HG03196 (cell line): Measurements from ENCODE around the gene PIP5K1B.

Source experiments
- ATAC-seq: cut with Tn5 transposase; IDR thresholded peaks from one replicate; pipeline ENCODE4 v1.9.1; 2021; ENCODE audit not compliant: unreplicated experiment

The PIP5K1B gene

GRCh38 chr9:68897577-68898145, 192.6 kb downstream of the PIP5K1B start:
- no peak for ATAC-seq

- ATAC-seq = no peak
Measured at GRCh38 chr9:68898781-68899439, 193.9 kb downstream of the PIP5K1B start.

- no peak for ATAC-seq
Measured at GRCh38 chr9:68904454-68904853, 199.4 kb downstream of the PIP5K1B start.

- ATAC-seq = no peak
Measured at GRCh38 chr9:68905129-68905528, 200.1 kb downstream of the PIP5K1B start.

GRCh38 chr9:68907910-68908309, 202.9 kb downstream of the PIP5K1B start:
- no peak for ATAC-seq

GRCh38 chr9:68912561-68912960, 207.5 kb downstream of the PIP5K1B start:
- ATAC-seq = no peak

GRCh38 chr9:68913054-68913453, 208.0 kb downstream of the PIP5K1B start:
- ATAC-seq = no peak

DNA sequence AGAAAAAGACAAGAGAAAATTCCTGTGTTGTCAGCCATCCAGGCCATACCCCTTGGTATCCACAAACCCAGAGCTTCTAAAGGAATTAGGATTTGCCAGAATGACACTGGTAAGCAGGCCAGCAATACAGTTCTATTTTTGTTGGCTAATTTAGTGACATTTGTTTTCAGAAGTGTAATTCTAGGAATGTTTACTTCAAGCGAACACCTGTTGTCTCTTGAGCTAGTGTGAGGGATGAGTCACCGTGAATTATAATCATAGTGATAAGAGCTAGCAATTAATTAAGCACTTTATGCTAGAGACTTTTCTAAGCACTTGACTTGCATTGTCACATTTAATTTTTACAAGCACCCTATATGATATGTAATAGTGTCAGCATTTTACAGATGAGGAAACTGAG, 209.7 kb downstream of the PIP5K1B start:
- no peak for ATAC-seq

DNA sequence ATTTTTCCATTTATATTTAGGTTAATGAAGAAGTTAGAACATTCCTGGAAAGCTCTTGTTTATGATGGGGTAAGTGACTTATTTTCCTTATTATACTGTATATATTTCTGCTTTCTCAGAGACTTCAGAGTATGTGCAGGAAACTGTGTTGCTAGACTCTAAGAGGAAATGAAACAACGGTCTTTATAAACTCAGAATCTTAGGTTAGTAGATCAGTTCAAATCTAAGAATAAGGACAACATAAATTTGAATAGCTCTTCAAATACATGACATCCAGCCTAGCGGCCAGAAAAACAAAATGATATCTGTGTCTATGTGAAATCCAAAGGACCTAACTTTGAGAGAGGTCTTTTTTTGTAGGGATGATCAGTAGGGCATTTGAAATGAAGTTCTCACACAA, 214.6 kb downstream of the PIP5K1B start:
- ATAC-seq = no peak

DNA sequence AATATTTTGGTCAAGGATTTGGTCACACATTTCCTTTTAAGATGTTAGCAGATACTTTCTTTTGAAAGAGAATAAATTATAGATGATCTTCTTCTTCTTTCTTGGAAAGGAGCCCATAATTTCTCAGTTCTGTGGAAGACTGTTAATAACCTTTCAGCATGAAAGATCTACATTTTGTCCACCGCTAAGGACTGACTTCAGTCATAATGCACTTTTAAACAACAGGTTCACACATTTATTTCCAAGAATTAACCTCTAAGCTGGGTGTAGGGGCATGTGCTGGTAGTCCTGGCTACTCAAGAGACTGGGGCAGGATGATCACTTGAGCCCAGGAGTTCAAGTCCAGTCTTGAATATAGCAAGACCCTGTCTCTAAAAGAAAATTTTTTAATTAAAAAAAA, 215.9 kb downstream of the PIP5K1B start:
- ATAC-seq = no peak

GRCh38 chr9:68923480-68923879, 218.4 kb downstream of the PIP5K1B start:
- no peak for ATAC-seq

- no peak for ATAC-seq
Measured at GRCh38 chr9:68925175-68925574, 220.1 kb downstream of the PIP5K1B start.

DNA sequence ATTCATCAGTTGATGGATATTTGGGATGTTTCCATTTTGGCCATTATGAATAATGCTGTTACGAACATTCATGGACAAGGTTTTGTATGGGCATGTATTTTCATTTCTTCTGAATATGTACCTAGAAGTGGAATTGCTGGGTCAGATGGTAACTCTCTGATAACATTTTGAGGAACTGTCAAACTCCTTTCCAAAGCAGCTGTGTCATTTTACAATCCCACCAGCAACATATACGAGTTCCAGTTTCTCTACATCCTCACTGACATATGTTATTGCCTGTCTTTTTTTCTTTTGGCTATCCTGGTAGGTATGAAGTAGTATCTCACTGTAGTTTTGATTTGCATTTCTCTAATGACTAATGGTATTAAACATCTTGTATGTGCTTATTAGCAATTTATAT, 222.1 kb downstream of the PIP5K1B start:
- ATAC-seq = no peak

DNA sequence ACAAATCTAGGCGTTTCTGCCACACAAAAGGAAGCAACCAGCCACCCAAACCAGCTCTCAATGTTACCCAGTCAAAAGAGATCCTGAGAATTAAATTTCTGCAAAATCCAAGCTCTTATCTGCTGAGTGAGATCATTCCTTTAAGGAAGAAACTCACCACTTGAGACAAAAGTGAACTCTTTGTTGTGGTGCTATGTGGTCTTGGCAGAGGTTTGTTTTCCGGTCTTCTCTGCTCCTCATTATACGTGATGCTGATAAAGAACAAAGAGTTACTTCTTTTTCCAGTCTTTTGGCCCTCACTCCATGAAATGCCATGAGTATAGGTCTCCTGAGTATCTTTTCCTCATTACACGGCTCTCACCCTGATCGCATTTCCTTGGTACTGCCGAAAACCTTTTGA, 226.8 kb downstream of the PIP5K1B start:
- ATAC-seq = no peak

DNA sequence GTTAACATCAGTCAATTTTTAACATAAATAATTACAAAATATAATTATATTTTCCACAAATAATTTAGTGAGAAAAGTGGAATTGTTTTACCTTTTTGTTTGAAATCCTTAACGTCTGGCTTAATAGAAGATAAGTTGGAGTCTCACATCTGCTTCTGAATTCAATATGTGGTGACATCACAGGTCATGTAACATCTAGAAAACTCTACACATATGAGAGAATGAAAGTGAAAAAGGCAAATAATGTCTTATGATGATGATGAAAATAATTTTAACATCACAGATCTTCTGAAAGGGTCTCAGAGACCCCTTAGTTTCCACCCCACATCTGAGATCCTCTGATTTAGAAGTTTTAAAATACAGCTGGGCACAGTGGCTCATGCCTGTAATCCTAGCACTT, 227.4 kb downstream of the PIP5K1B start:
- no peak for ATAC-seq

DNA sequence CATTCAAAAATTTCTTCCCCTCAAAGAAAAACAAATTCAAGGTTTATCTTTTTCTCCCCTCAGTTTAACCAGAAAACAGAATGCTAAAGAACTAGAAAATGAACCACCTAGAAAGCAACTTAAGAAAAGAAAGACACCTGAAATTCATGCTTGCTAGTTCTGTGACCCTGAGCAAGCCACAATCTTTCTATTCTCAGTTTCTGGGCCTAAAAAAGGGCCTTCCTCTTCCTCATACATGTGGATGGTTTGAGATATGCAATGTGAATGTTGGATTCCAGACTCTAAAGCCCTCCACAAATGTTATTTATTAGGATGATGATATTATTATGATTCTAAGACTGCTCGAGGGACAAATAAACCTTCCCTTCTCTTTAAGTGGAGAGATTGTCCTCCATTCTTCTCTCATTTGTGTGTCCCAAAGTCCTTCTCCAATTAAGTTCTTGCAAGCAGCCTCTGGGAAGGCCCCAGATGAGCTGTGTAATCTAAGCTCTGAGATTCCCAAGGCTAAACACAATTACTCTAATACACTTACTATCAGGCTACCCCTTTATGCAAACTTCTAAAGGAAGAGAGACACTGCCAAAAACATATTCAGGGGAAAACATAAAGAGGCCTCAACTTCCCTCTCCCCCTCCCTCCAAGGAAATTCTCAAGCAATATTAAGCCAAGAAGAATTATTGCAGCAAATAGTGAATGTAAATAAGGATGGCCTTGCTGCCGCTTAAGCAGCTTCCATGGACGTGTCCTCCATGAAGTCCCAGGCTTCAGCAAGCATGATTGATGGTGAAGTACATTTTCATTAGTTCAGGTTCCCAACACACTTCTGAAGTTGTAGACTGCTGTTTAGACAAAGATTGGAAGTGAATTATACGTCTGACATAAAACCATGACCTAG, 228.6 kb downstream of the PIP5K1B start:
- ATAC-seq = peak; percentile 96

GRCh38 chr9:68934329-68934644, 229.2 kb downstream of the PIP5K1B start:
- ATAC-seq = no peak

DNA sequence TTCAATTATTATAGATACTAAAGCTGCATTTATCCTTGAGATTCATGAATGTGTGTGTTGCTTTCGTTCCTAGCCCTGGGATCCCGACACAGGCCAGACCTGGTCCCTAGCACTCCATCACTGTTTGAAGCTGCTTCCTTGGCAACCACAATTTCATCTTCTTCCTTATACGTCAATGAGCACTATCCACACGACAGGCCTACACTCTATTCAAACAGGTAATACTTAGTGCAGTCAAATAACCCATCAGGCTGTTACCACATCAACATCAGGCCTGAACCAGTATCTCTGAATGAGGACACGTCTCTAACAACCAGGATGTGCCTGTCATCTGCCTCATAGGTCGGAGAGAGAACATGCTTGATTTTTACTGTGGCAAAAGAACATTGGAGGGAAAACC, 235.5 kb downstream of the PIP5K1B start:
- no peak for ATAC-seq

GRCh38 chr9:68941780-68942459, 236.9 kb downstream of the PIP5K1B start:
- no peak for ATAC-seq

- no peak for ATAC-seq
Measured at GRCh38 chr9:68942790-68943189, 237.8 kb downstream of the PIP5K1B start.

DNA sequence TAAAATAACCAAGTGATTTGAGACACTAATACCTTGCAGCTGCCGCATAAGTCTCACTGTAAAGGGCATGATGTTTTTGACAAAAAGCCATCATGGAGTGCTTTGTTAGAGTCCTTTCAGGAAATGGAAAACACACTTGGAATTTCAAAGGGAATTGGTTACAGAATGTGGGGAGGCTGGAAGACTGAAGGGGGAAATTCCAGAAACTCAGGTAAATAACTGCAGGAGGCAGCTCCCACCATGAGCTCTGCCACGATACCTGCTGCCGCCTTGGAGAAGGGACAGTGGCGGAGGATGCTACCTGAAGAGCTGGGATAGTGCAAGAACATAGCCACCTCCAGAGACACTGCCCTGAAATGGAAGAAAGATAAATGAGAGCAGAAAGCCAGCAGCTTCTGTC, 242.0 kb downstream of the PIP5K1B start:
- ATAC-seq = no peak
